Lower leg skin (tissue), 4 donors: ENCODE measurements around the gene NUP62. TPM values are rescaled to one million over a fixed set of nuclear protein-coding genes. Genes with fewer than 3 reads are reported as not detected.

ENCODE experiments used
- DNase-seq, 2 donors: peaks; one replicate each; pipeline ENCODE4 v3.0.0-alpha.2; 2019; ENCODE audit warnings: low spot score in 2 of 2
- H3K4me3 ChIP-seq: fragments of 200-600 bp; sonication (generic); 2 replicates; pipeline ENCODE4 v1.5.1; 2017; ENCODE audit warnings: mild to moderate bottlenecking, low read depth; ENCODE audit not compliant: poor library complexity, severe bottlenecking
- CTCF ChIP-seq, 3 donors: fragments of 450-650 bp; IDR thresholded peaks; one replicate each; pipeline ENCODE4 v1.5.1; 2016; ENCODE audit warnings: antibody characterized with exemption in 3 of 3, mild to moderate bottlenecking in 3 of 3, moderate library complexity in 2 of 3
- POLR2A ChIP-seq, 2 donors: fragments of 450-650 bp; IDR thresholded peaks; one replicate each; pipeline ENCODE4 v1.6.1; 2016 to 2017; ENCODE audit warnings: antibody characterized with exemption in 2 of 2, mild to moderate bottlenecking in 1 of 2, moderate library complexity in 1 of 2
- WGBS, 2 donors: methylation state at CpG; one replicate each; pipeline ENCODE4 v1.1.5; 2018; 5-methylcytosine and 5-hydroxymethylcytosine counted together
- intact Hi-C: fragments of 100-400 bp; cut with DNase I; formaldehyde crosslinking; loops from one replicate; pipeline ENCODE4 v1.15.0; 2023; ENCODE audit warnings: low total_unique reads
- total RNA-seq, 4 donors: library from RNA; depleted of rRNA; stranded (reverse); fragments of >200 nt; gene quantifications; one replicate each; pipeline ENCODE4 v1.1.0, GENCODE V29; 2016

Gene NUP62
- total RNA-seq, 4 donors from 2014 or later, result 36.4 to 45.5 (median 41.1) TPM

DNA sequence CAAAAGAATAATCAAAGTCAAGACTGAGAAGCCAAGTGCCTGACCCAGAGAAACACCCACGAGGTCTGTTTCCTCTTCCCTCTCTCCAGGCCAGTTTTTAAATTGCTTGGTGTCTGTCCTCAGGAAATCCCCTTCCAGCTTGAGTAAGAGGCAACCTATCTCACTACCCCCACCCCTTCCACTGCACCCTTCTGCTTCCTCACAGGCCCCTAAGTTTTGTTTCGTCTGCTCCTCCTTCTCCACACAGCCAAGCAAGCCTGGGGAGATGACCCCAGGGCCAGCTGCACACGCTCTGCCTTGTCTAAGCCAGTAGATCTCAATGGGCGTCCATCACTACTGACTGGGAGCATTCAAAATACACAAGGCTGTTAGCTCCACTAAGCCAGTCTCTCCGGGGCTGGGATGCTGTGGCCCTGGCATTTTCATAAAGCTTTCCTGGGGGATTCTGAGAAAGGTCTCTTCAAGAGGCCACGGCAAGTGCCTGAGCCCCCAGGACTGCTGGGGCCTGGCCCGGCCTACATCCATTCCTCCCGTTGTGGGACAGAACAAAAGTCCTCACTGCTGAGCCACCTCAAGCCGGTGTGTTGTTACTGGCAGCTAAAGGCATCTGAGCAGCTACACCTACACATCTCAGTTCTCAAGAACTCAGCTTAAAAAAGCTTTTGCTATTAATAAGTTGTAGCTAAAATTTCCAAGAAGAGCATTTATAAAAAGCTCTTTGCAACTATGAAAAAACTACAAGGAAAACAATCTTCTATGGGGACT is 17.7 kb downstream of the NUP62 start:
- no peak overlapping the region for H3K4me3 ChIP-seq
- TF ChIP-seq CTCF (IDR thresholded peaks at IDR 0.05), result no peak
- no peak for TF ChIP-seq POLR2A (IDR thresholded peaks at IDR 0.05)
- 57 to 64% methylated on average over 9 of the region's 9 CpGs for WGBS, 2 donors
- no peak for DNase-seq
- intact Hi-C loops, result no loop called here

DNA sequence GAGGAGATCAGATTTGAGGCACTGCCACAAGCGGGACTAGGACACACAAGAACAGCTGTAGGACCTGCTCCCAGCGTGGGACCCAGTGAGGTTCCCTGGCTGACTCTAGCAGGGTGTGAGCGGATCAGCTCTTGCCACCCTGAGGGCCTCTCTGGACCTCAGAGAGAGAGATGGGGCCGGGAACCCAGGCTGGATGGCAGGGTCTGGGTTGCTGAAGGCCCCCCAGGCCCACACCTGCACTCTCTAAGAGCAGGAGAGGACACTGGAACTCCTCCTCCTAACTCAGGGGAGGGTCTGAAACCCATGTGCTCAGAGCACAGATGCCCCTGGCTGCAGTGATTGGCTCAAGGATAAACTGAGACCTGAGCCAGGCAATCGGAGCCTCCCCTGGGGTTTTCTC is 19.1 kb downstream of the NUP62 start:
- TF ChIP-seq POLR2A (IDR thresholded peaks at IDR 0.05) (no peak), CTCF (IDR thresholded peaks at IDR 0.05) (no peak)
- intact Hi-C loops, result no loop called here
- no peak overlapping the region for H3K4me3 ChIP-seq
- no peak for DNase-seq
- WGBS, 2 donors, result 83 to 91% methylated on average over 4 to 5 of the region's 5 CpGs

DNA sequence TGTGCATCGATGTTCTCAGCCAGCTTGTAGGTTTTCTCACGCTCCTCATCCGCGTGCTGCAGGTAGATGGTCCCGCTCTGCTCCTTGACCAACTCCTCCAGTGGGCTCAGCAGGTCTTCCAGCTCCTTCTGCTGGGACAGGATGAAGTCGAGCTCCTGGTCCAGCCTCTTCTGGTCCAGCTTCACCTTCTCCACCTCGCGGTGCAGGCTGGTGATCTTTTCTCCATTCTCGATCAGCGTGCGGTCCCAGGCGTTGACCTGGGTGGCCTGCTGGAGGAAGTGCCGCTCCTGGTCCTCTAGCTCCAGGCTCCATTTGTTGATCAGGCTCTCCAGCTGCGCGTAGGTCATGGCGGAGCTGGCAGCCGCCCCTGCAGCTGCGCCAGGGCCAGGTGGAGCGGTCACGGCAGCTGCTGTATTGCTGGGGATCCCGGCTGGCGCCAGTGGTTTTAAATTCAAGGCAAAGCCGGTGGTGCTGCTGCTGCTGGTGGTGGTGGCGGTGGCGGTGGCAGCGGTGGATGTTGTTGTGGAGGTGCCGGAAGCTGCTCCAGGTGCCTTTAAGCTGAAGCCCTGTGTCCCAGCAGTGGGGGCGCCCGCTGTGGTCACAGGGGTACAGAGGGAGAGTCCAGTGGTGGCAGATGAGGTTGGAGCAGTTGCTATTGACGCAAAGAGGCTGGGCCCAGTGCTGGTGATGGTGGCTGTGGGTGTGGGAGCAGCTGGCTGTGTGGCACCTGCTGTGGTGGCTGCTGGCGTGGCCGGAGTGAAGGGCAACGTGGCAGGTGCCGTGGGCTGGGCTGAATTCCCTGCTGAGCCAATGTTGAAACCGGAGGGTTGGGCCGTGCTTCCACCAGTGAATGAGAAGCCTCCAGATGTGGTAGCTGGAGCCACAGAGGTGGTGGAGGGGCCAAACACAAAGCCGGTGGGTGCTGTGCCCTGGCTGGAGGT is 20.6 kb downstream of the NUP62 start:
- WGBS, 2 donors, result 96% methylated on average over 37 of the region's 37 CpGs
- no peak for TF ChIP-seq POLR2A (IDR thresholded peaks at IDR 0.05)
- TF ChIP-seq CTCF (IDR thresholded peaks at IDR 0.05), result no peak
- no peak overlapping the region for H3K4me3 ChIP-seq

DNA sequence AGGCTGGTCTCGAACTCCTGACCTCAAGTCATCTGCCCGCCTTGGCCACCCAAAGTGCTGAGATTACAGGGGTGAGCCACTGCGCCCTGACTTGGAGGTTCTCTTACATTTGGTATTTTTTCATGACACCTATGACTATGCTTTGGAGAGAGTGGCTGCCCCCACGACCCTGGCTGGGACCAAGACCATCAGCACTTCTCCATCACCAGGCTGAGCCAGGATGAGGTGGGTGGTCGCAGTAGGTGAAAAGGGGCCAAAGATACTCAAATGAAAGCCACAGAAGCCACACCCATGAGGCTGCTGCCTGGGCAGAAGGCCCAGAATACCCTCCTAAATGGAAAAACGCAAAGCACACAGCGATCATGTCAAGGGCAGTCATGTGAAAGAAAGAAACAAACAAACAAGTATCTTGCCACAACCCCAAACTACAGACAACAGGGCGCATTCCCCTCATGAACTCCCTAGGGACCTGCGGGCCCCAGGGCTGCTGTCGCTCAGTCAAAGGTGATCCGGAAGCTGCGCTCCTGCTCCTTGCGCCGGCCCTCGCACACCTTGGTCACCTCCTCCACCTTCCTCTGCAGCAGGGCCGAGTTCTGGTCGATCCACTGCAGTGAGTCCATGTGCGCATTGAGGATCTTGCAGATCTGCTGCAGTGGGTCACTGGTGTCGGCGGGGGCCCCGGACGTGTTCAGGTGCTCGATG is 21.4 kb downstream of the NUP62 start:
- WGBS, 2 donors, result 88 to 92% methylated on average over 23 of the region's 23 CpGs
- no peak for TF ChIP-seq POLR2A (IDR thresholded peaks at IDR 0.05)
- TF ChIP-seq CTCF (IDR thresholded peaks at IDR 0.05), result no peak
- DNase-seq, result no peak
- H3K4me3 ChIP-seq, result no peak overlapping the region
- intact Hi-C loops, result no loop called here

More for the DNA sequence above, 20.6 kb downstream of the NUP62 start:
- intact Hi-C loops, result no loop called here
- DNase-seq, result no peak

GRCh38 chr19:49906879-49907564 is 22.3 kb downstream of the NUP62 start:
- H3K4me3 ChIP-seq, result no peak overlapping the region
- TF ChIP-seq POLR2A (IDR thresholded peaks at IDR 0.05), result no peak
- no peak for TF ChIP-seq CTCF (IDR thresholded peaks at IDR 0.05)
- 89 to 94% methylated on average over 16 of the region's 16 CpGs for WGBS, 2 donors
- intact Hi-C loops, result no loop called here
- DNase-seq, result no peak
